A673 (cell line): Measurements from ENCODE around the gene RHEB. TPM values are rescaled to one million over a fixed set of nuclear protein-coding genes. Genes with fewer than 3 reads are reported as not detected.

Source experiments
- BruUV-seq: library from RNA; stranded (reverse); fragments of 400-500 nt; replicated peaks from 2 replicates; lab custom pipeline; 2021; lab: Mats Ljungman, UMichigan
- CTCF ChIA-PET: fragments of 300-600 bp; sonication (Branson Sonifier 250); formaldehyde crosslinking; loops from one replicate; lab custom pipeline; 2022; ENCODE audit warnings: antibody characterized with exemption; lab: Charles Lee
- POLR2A ChIA-PET: fragments of 300-600 bp; sonication (Branson Sonifier 250); formaldehyde crosslinking; loops from one replicate; lab custom pipeline; 2022; ENCODE audit warnings: antibody characterized with exemption; ENCODE audit not compliant: low non-redundant PET; lab: Charles Lee
- DNase-seq: peaks from one replicate; pipeline ENCODE4 v3.0.0-alpha.2; 2015; ENCODE audit warnings: low spot score
- H3K27ac ChIP-seq: fragments of 200-600 bp; sonication (generic); 2 replicates; pipeline ENCODE4 v1.5.1; 2016; ENCODE audit warnings: mixed run types, low read depth, mild to moderate bottlenecking, mixed read lengths, antibody characterized with exemption, low read length; ENCODE audit not compliant: poor library complexity, severe bottlenecking
- H3K27me3 ChIP-seq: fragments of 200-600 bp; sonication (generic); replicated peaks from 2 replicates; pipeline ENCODE4 v1.6.1; 2017; ENCODE audit warnings: mixed run types, low read depth, mild to moderate bottlenecking, mixed read lengths, antibody characterized with exemption, low read length; ENCODE audit not compliant: insufficient read depth, poor library complexity
- H3K36me3 ChIP-seq: fragments of 200-600 bp; sonication (generic); 2 replicates; pipeline ENCODE4 v1.6.1; 2016; ENCODE audit warnings: mixed run types, mild to moderate bottlenecking, mixed read lengths, antibody characterized with exemption, low read length; ENCODE audit not compliant: insufficient read depth, poor library complexity, severe bottlenecking
- H3K4me1 ChIP-seq: fragments of 200-600 bp; sonication (generic); 2 replicates; pipeline ENCODE4 v1.6.1; 2017; ENCODE audit warnings: mixed run types, mild to moderate bottlenecking, mixed read lengths, antibody characterized with exemption, low read length; ENCODE audit not compliant: insufficient read depth, poor library complexity, severe bottlenecking
- H3K4me3 ChIP-seq: fragments of 200-600 bp; sonication (generic); 2 replicates; pipeline ENCODE4 v1.5.1; 2016; ENCODE audit warnings: low read depth, mixed run types, mild to moderate bottlenecking, mixed read lengths, low read length; ENCODE audit not compliant: poor library complexity, severe bottlenecking
- H3K9me3 ChIP-seq: fragments of 200-600 bp; sonication (generic); 2 replicates; pipeline ENCODE4 v1.6.1; 2016; ENCODE audit warnings: mixed run types, low read depth, mild to moderate bottlenecking, mixed read lengths, antibody characterized with exemption, low read length; ENCODE audit not compliant: poor library complexity, severe bottlenecking
- EZH2 ChIP-seq: fragments of 200-600 bp; sonication (generic); IDR thresholded peaks from 2 replicates; pipeline ENCODE4 v1.6.1; 2017; ENCODE audit warnings: borderline replicate concordance, low read depth, mild to moderate bottlenecking, mixed read lengths, antibody characterized with exemption, low read length; ENCODE audit not compliant: poor library complexity, severe bottlenecking
- intact Hi-C: fragments of 100-400 bp; cut with micrococcal nuclease; formaldehyde crosslinking; loops from one replicate; pipeline ENCODE4 v1.10.0; 2022; ENCODE audit not compliant: unreplicated experiment
- total RNA-seq: library from RNA; stranded (reverse); gene quantifications from 2 replicates; pipeline ENCODE4 v1.2.3, GENCODE V29; 2021
- TF ChIP-seq, protein P1 (sequence below): fragments of 300-800, 200-600 bp; sonication (generic); conservative IDR thresholded peaks from 2 replicates; pipeline ENCODE4 v1.5.1; 2017; ENCODE audit warnings: low read depth, mild to moderate bottlenecking, antibody characterized with exemption, low read length, moderate library complexity, mixed read lengths

The RHEB gene
- total RNA-seq, 1 experiment from 2014 or later, result 136 TPM

DNA sequence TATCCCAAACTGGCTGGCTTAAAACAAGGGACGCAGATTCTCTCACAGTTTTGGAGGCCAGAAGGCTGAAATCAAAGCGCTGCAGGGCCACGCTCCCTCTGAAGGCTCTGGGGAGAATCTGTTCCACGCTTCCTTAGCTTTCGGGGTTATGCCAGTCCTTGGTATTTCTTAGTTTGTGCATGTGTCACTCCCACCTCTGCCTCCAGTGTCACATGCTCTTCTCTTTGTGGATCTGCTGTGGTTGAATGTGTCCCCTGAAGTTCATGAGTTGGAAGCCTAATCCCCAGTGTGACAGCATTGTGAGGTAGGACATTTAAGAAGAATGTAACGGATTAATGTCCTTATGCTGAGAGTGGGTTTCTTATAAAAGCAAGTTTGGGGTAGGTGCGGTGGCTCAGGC is 29.4 kb upstream of the RHEB start:
- intact Hi-C loops, result no loop called here

DNA sequence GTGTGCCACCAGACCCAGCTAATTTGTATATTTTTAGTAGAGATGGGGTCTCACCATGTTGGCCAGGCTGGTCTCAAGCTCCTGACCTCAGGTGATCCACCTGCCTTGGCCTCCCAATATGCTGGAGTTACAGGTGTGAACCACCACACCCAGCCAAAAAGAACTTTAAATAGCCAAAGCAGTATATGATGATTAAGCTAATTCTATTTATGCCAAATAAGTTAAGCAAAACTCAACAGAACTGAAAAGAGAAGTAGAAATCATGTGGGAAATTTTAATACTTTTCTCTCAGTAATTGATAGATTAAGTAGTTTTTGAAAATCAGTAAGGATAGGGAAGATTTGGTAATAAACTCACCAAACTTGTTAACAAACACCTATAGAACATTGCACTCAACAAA is 24.5 kb upstream of the RHEB start:
- ChIA-PET CTCF (no interaction called here), POLR2A (no interaction called here)
- no peak for DNase-seq
- Histone ChIP-seq H3K27me3 (no peaks in the 10 kb centered on the region), H3K4me3 (no peak overlapping the region), H3K27ac (no peak overlapping the region), H3K36me3 (no peaks in the 10 kb centered on the region), H3K9me3 (no peaks in the 10 kb centered on the region), H3K4me1 (no peaks in the 10 kb centered on the region)
- intact Hi-C loops, result no loop called here
- TF ChIP-seq, protein P1, sequence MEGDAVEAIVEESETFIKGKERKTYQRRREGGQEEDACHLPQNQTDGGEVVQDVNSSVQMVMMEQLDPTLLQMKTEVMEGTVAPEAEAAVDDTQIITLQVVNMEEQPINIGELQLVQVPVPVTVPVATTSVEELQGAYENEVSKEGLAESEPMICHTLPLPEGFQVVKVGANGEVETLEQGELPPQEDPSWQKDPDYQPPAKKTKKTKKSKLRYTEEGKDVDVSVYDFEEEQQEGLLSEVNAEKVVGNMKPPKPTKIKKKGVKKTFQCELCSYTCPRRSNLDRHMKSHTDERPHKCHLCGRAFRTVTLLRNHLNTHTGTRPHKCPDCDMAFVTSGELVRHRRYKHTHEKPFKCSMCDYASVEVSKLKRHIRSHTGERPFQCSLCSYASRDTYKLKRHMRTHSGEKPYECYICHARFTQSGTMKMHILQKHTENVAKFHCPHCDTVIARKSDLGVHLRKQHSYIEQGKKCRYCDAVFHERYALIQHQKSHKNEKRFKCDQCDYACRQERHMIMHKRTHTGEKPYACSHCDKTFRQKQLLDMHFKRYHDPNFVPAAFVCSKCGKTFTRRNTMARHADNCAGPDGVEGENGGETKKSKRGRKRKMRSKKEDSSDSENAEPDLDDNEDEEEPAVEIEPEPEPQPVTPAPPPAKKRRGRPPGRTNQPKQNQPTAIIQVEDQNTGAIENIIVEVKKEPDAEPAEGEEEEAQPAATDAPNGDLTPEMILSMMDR, result no peak
- no peak for TF ChIP-seq EZH2
- BruUV-seq, result no TSS peak

More for the DNA sequence above, 29.4 kb upstream of the RHEB start:
- no peaks in the 10 kb centered on the region for H3K36me3 ChIP-seq
- no peak for TF ChIP-seq EZH2
- TF ChIP-seq, protein P1, result no peak
- POLR2A ChIA-PET, result no interaction called here
- no TSS peak for BruUV-seq
- no peaks in the 10 kb centered on the region for H3K9me3 ChIP-seq
- no peak for DNase-seq
- CTCF ChIA-PET, result no interaction called here
- H3K27ac ChIP-seq, result no peak overlapping the region
- H3K4me1 ChIP-seq, result peaks cover 8% of the 10 kb centered on the region
- no peak overlapping the region for H3K4me3 ChIP-seq
- H3K27me3 ChIP-seq, result no peaks in the 10 kb centered on the region

DNA sequence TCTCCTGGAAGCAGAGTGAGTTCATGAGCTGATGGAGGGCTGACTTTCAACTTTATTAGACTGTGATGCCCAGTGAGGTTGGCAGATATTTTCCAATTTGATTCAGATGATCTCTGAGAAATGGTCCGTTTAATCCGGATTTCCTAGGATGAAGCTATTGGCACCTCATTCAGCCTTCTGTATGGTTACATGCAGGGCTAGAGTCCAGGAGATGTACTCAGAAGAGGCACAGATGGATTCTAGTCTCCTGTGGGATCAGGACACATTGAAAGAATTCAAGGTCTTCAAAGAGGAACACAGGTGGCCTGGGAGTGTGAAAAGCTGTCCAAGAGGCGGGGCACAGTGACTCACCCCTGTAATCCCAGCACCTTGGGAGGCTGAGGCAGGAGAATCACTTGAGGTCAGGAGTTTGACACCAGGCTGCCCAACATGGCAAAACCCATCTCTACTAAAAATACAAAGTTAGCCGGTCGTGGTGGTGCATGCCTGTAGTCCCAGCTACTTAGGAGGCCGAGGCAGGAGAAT is 23.0 kb upstream of the RHEB start:
- TF ChIP-seq, protein P1, result no peak
- TF ChIP-seq EZH2, result no peak
- Histone ChIP-seq H3K27ac (no peak overlapping the region), H3K9me3 (no peaks in the 10 kb centered on the region), H3K4me1 (no peaks in the 10 kb centered on the region), H3K27me3 (no peaks in the 10 kb centered on the region), H3K4me3 (no peak overlapping the region), H3K36me3 (no peaks in the 10 kb centered on the region)
- DNase-seq, result no peak
- CTCF ChIA-PET, result no interaction called here
- intact Hi-C loops, result no loop called here
- no TSS peak for BruUV-seq
- POLR2A ChIA-PET, result no interaction called here
